Caco-2 (cell line): ENCODE data around the gene POFUT2. TPM values are rescaled to one million over a fixed set of nuclear protein-coding genes. Genes with fewer than 3 reads are reported as not detected.

Source experiments
- BruUV-seq: library from RNA; stranded (reverse); fragments of 400-500 nt; replicated peaks from 2 replicates; lab custom pipeline; 2021; lab: Mats Ljungman, UMichigan
- CTCF ChIA-PET: fragments of 300-600 bp; sonication (Branson Sonifier 250); formaldehyde crosslinking; loops from one replicate; lab custom pipeline; 2022; ENCODE audit warnings: antibody characterized with exemption; lab: Charles Lee
- POLR2A ChIA-PET: fragments of 300-600 bp; sonication (Branson Sonifier 250); formaldehyde crosslinking; loops from one replicate; lab custom pipeline; 2022; ENCODE audit warnings: antibody characterized with exemption; lab: Charles Lee
- DNase-seq, 2 experiments: peaks; one replicate each; pipeline versions ENCODE4 v3.0.0 to v3.0.0-alpha.2; 2020 to 2022
- H3K27me3 ChIP-seq: replicated peaks from 2 replicates; pipeline ENCODE4 v1.6.0; 2011; ENCODE audit warnings: low read length; ENCODE audit not compliant: control insufficient read depth, insufficient read depth
- H3K36me3 ChIP-seq: 2 replicates; pipeline ENCODE4 v1.5.1; 2011; ENCODE audit warnings: low read length; ENCODE audit not compliant: control insufficient read depth, insufficient read depth
- H3K4me1 ChIP-seq: fragments of 250-450 bp; sonication (Bioruptor Pico); 2 replicates; pipeline ENCODE4 v1.5.1; 2020; ENCODE audit warnings: mild to moderate bottlenecking
- H3K4me3 ChIP-seq: 2 replicates; pipeline ENCODE4 v1.5.1; 2011; ENCODE audit warnings: low read depth, mild to moderate bottlenecking, control low read depth, low read length
- H3K9me3 ChIP-seq: fragments of 250-450 bp; sonication (Bioruptor Pico); 2 replicates; pipeline ENCODE4 v1.5.1; 2020; ENCODE audit warnings: mild to moderate bottlenecking, moderate library complexity
- H3K27ac Mint-ChIP-seq: one replicate; pipeline ENCODE4 v1.8.0; 2022; ENCODE audit warnings: mixed read lengths; ENCODE audit not compliant: unreplicated experiment
- H3K27me3 Mint-ChIP-seq: one replicate; pipeline ENCODE4 v1.8.0; 2022; ENCODE audit warnings: mixed read lengths; ENCODE audit not compliant: insufficient read depth, unreplicated experiment
- H3K36me3 Mint-ChIP-seq: one replicate; pipeline ENCODE4 v1.8.0; 2022; ENCODE audit warnings: mild to moderate bottlenecking, mixed read lengths; ENCODE audit not compliant: insufficient read depth, unreplicated experiment
- H3K4me1 Mint-ChIP-seq: one replicate; pipeline ENCODE4 v1.8.0; 2022; ENCODE audit warnings: low read depth, mixed read lengths; ENCODE audit not compliant: unreplicated experiment
- H3K4me3 Mint-ChIP-seq: one replicate; pipeline ENCODE4 v1.8.0; 2022; ENCODE audit warnings: mild to moderate bottlenecking, moderate library complexity, mixed read lengths; ENCODE audit not compliant: unreplicated experiment
- H3K9me3 Mint-ChIP-seq: one replicate; pipeline ENCODE4 v1.8.0; 2022; ENCODE audit warnings: mixed read lengths; ENCODE audit not compliant: unreplicated experiment
- CTCF ChIP-seq, 2 experiments: fragments of 200-600 bp in 1 of 2; IDR thresholded peaks; 1 replicate in 1 of 2; 2 replicates in 1 of 2; pipeline versions ENCODE4 v1.5.1 to v1.8.0; 2011 to 2022; ENCODE audit warnings: antibody characterized with exemption in 1 of 2, control low read depth in 1 of 2, inconsistent platforms in 1 of 2, low read depth in 1 of 2, low read length in 1 of 2, mild to moderate bottlenecking in 1 of 2, moderate library complexity in 1 of 2; ENCODE audit not compliant: insufficient read depth in 1 of 2, severe bottlenecking in 1 of 2, unreplicated experiment in 1 of 2
- intact Hi-C: fragments of 100-400 bp; cut with micrococcal nuclease; formaldehyde crosslinking; loops from one replicate; pipeline ENCODE4 v1.10.0; 2022; ENCODE audit not compliant: unreplicated experiment
- total RNA-seq: library from RNA; stranded (reverse); gene quantifications from 2 replicates; pipeline ENCODE4 v1.2.3, GENCODE V29; 2022

The POFUT2 gene
- total RNA-seq, 1 experiment from 2014 or later: 32.0 TPM

DNA sequence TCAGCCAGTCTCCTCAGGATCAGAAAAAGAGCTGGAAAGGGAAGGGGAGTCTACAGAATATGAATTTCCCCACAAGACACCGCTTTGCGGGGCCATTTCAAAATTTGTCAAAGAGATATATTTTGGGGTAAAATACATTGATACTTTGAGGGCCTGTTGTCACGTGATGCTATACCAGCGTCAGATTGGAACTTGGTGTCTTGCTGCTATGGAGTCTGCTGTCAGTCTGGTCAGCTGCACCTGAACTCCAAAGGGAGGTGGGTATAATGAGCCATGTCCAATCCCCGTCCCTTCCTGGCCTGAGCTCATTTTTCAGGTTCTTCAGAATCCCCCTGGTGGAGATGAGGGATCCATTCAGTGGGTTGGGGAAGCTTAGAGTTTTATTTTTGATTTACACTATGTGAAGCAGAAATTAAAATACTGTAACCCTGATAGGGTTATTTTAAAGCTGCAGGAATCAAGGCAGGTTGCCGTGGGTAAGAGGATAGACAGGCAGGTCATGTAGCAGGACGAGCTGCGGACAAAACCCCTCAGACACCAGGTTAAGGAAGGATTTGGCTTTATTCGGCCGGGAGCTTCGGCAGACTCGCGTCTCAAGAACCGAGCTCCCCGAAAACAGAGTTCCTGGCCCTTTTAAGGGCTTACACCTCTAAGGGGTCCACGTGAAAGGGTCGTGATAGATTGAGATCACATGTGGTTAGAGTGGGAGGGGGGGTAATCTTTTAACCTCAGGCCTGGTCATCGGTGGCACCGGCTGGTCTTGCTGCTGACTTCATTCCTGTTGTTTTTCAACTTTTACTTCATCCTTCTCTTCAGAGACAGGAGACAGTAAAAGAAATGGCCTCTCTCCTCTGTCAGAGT lies 2.2 kb upstream of the POFUT2 start:
- no peak for DNase-seq
- no peaks in the 10 kb centered on the region for H3K9me3 ChIP-seq
- peaks cover 26% of the 10 kb centered on the region for H3K36me3 Mint-ChIP-seq
- peaks cover 31% of the 10 kb centered on the region for H3K4me1 ChIP-seq
- H3K4me3 Mint-ChIP-seq: no peak overlapping the region
- peaks cover 15% of the 10 kb centered on the region for H3K4me1 Mint-ChIP-seq
- no peaks in the 10 kb centered on the region; the same call in 1 of the 2 replicates for H3K36me3 ChIP-seq
- POLR2A ChIA-PET: no interaction called here
- no peaks in the 10 kb centered on the region for H3K27me3 Mint-ChIP-seq
- no peaks in the 10 kb centered on the region for H3K9me3 Mint-ChIP-seq
- TF ChIP-seq CTCF (IDR thresholded peaks at IDR 0.05; ENCODE audit: insufficient read depth in 1 of 2, low read depth in 1 of 2, low read length in 1 of 2, severe bottlenecking in 1 of 2, unreplicated experiment in 1 of 2): peak in 1 of 2 experiments; percentile 14
- no TSS peak for BruUV-seq
- H3K27ac Mint-ChIP-seq: no peak overlapping the region
- no peaks in the 10 kb centered on the region for H3K27me3 ChIP-seq
- CTCF ChIA-PET: interaction anchor here (0.5 to 1.1 kb wide), 3 partner anchors 126 to 340 kb away, joined by 3 to 7 read pairs (median 4); no protein-coding TSS in a partner anchor
- intact Hi-C loops: loop anchor here (5.0 kb wide), 1 partner anchor 42 kb away; no protein-coding TSS in a partner anchor
- H3K4me3 ChIP-seq: no peak overlapping the region

- Mint-ChIP-seq H3K36me3 (peaks cover 24% of the 10 kb centered on the region), H3K4me3 (peak overlapping the region; percentile 72), H3K27me3 (no peaks in the 10 kb centered on the region), H3K27ac (no peak overlapping the region), H3K9me3 (no peaks in the 10 kb centered on the region), H3K4me1 (peaks cover 11% of the 10 kb centered on the region)
- intact Hi-C loops: no loop called here
- BruUV-seq: no TSS peak
- ChIA-PET POLR2A (no interaction called here), CTCF (interaction anchor here (0.5 to 1.9 kb wide), 4 partner anchors 126 to 339 kb away, joined by 3 to 13 read pairs (median 6); no protein-coding TSS in a partner anchor)
- DNase-seq: no peak
- Histone ChIP-seq H3K4me1 (peaks cover 24% of the 10 kb centered on the region), H3K27me3 (no peaks in the 10 kb centered on the region), H3K9me3 (no peaks in the 10 kb centered on the region), H3K36me3 (no peaks in the 10 kb centered on the region; the same call in 1 of the 2 replicates), H3K4me3 (no peak overlapping the region)
- TF ChIP-seq CTCF (IDR thresholded peaks at IDR 0.05; ENCODE audit: insufficient read depth in 1 of 2, low read depth in 1 of 2, low read length in 1 of 2, severe bottlenecking in 1 of 2, unreplicated experiment in 1 of 2): no peak
Measured at GRCh38 chr21:45289134-45289533, 1.4 kb upstream of the POFUT2 start.

DNA sequence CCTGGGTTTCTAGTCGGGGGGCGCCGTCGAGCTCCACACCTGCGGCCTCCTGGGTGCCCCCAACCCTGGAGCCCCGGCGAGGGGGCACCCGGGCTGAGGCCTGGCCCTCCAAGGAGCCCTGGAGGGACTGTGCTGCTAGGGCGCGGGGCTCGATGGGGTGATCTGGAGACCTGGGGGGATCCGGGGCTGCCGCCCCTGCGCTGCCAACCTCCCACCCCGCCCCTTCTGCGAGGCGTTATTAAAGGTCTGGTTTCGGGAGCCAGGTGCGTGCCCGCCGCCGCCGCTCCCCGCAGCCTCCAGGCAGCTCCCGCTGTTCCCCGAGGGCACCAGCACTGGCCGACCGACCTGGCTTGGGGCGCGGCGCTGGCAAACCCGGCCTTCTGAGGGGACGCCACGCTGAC lies 746 bp upstream of the POFUT2 start:
- Mint-ChIP-seq H3K36me3 (peaks cover 24% of the 10 kb centered on the region), H3K4me3 (peak overlapping the region; percentile 72), H3K9me3 (no peaks in the 10 kb centered on the region), H3K27ac (no peak overlapping the region), H3K4me1 (peaks cover 11% of the 10 kb centered on the region), H3K27me3 (no peaks in the 10 kb centered on the region)
- intact Hi-C loops: no loop called here
- peak in 1 of 2 experiments; percentile 18 for DNase-seq
- no peaks in the 10 kb centered on the region; the same call in 1 of the 2 replicates for H3K36me3 ChIP-seq
- H3K4me3 ChIP-seq: peak overlapping the region; percentile 91
- H3K9me3 ChIP-seq: no peaks in the 10 kb centered on the region
- ChIA-PET POLR2A (interaction anchor here (0.6 to 1.1 kb wide), 5 partner anchors 31 to 268 kb away, joined by 5 to 10 read pairs (median 6); no protein-coding TSS in a partner anchor), CTCF (interaction anchor here (0.6 to 1.9 kb wide), 3 partner anchors 30 to 151 kb away, joined by 11 to 13 read pairs (median 11); no protein-coding TSS in a partner anchor)
- peaks cover 17% of the 10 kb centered on the region for H3K4me1 ChIP-seq
- BruUV-seq: no TSS peak
- no peaks in the 10 kb centered on the region for H3K27me3 ChIP-seq
- no peak for TF ChIP-seq CTCF (IDR thresholded peaks at IDR 0.05; ENCODE audit: insufficient read depth in 1 of 2, low read depth in 1 of 2, low read length in 1 of 2, severe bottlenecking in 1 of 2, unreplicated experiment in 1 of 2)
